HEK293 (cell line): ENCODE data around the gene PWWP2B.
A peak's percentile ranks its signal among the peaks of the same experiment; 100 is the strongest.

Experiments used
- CTCF ChIA-PET: fragments of 350-600 bp; formaldehyde crosslinking; extraction: SDS; loops from one replicate; lab custom pipeline; 2021; ENCODE audit warnings: antibody characterized with exemption; lab: Yijun Ruan, JAX
- POLR2A ChIA-PET: fragments of 300-600 bp; formaldehyde crosslinking; extraction: SDS; loops from one replicate; lab custom pipeline; 2020; ENCODE audit warnings: antibody characterized with exemption, inconsistent platforms; lab: Yijun Ruan, JAX
- H3K27ac ChIP-seq: fragments of 200-500 bp; sonication (Bioruptor generic); 2 replicates; pipeline ENCODE4 v1.5.1; 2014; ENCODE audit warnings: low read depth, low read length, control low read depth, inconsistent platforms; ENCODE audit errors: extremely low read depth
- H3K36me3 ChIP-seq, 2 experiments: fragments of 200-500 bp in 1 of 2; sonication (Bioruptor generic) in 1 of 2; 1 replicate in 1 of 2; 2 replicates in 1 of 2; pipeline ENCODE4 v1.5.1; 2014 to 2017; ENCODE audit warnings: inconsistent platforms in 2 of 2, low read length in 2 of 2; ENCODE audit not compliant: control insufficient read depth in 2 of 2, insufficient read depth in 1 of 2
- H3K4me1 ChIP-seq: fragments of 200-500 bp; sonication (Bioruptor generic); 2 replicates; pipeline ENCODE4 v1.5.1; 2014; ENCODE audit warnings: mild to moderate bottlenecking, low read length, inconsistent platforms; ENCODE audit not compliant: control insufficient read depth, insufficient read depth
- H3K4me3 ChIP-seq: 2 replicates; pipeline ENCODE4 v1.5.1; 2011; ENCODE audit warnings: low read depth, mild to moderate bottlenecking, control low read depth, low read length, moderate library complexity
- H3K9me3 ChIP-seq: fragments of 200-500 bp; sonication (Bioruptor generic); 2 replicates; pipeline ENCODE4 v1.5.1; 2014; ENCODE audit warnings: low read depth, low read length, inconsistent platforms; ENCODE audit not compliant: control insufficient read depth, insufficient read depth
- EGR2 ChIP-seq: fragments of 450-650 bp; formaldehyde crosslinking; IDR thresholded peaks from 2 replicates; pipeline ENCODE4 v1.5.1; 2016; ENCODE audit warnings: low read depth, missing biosample characterization, missing genetic modification characterization
- GFI1B ChIP-seq: fragments of 450-650 bp; formaldehyde crosslinking; IDR thresholded peaks from 2 replicates; pipeline ENCODE4 v1.5.1; 2016; ENCODE audit warnings: missing biosample characterization, missing genetic modification characterization
- GLIS2 ChIP-seq: fragments of 450-650 bp; formaldehyde crosslinking; IDR thresholded peaks from 2 replicates; pipeline ENCODE4 v1.5.1; 2016; ENCODE audit warnings: missing biosample characterization, missing genetic modification characterization
- KLF17 ChIP-seq: fragments of 450-650 bp; formaldehyde crosslinking; IDR thresholded peaks from 2 replicates; pipeline ENCODE4 v1.5.1; 2016; ENCODE audit warnings: missing biosample characterization, missing genetic modification characterization
- KLF9 ChIP-seq: fragments of 450-650 bp; formaldehyde crosslinking; IDR thresholded peaks from 2 replicates; pipeline ENCODE4 v1.5.1; 2016; ENCODE audit warnings: missing biosample characterization, missing genetic modification characterization, low read depth
- OSR2 ChIP-seq: fragments of 450-650 bp; formaldehyde crosslinking; IDR thresholded peaks from 2 replicates; pipeline ENCODE4 v1.5.1; 2016; ENCODE audit warnings: missing biosample characterization, missing genetic modification characterization
- SP2 ChIP-seq: fragments of 450-650 bp; formaldehyde crosslinking; IDR thresholded peaks from 2 replicates; pipeline ENCODE4 v1.5.1; 2016; ENCODE audit warnings: missing biosample characterization, missing genetic modification characterization
- TSHZ1 ChIP-seq: fragments of 450-650 bp; formaldehyde crosslinking; IDR thresholded peaks from 2 replicates; pipeline ENCODE4 v1.5.1; 2016; ENCODE audit warnings: missing biosample characterization, missing genetic modification characterization, borderline replicate concordance
- ZBTB20 ChIP-seq: fragments of 450-650 bp; formaldehyde crosslinking; IDR thresholded peaks from 2 replicates; pipeline ENCODE4 v1.5.1; 2016; ENCODE audit warnings: missing biosample characterization, missing genetic modification characterization
- ZBTB26 ChIP-seq: fragments of 450-650 bp; formaldehyde crosslinking; optimal IDR thresholded peaks from 2 replicates; pipeline ENCODE3; 2016; ENCODE audit warnings: missing biosample characterization, mild to moderate bottlenecking, missing genetic modification characterization
- ZBTB48 ChIP-seq: fragments of 450-650 bp; formaldehyde crosslinking; IDR thresholded peaks from 2 replicates; pipeline ENCODE4 v1.5.1; 2016; ENCODE audit warnings: missing biosample characterization, missing genetic modification characterization
- ZBTB8A ChIP-seq: fragments of 450-650 bp; formaldehyde crosslinking; IDR thresholded peaks from 2 replicates; pipeline ENCODE4 v1.5.1; 2016; ENCODE audit warnings: missing biosample characterization, missing genetic modification characterization
- ZEB2 ChIP-seq: fragments of 450-650 bp; formaldehyde crosslinking; IDR thresholded peaks from 2 replicates; pipeline ENCODE4 v1.5.1; 2016; ENCODE audit warnings: missing biosample characterization, missing genetic modification characterization
- ZFHX2 ChIP-seq: fragments of 450-650 bp; formaldehyde crosslinking; conservative IDR thresholded peaks from 2 replicates; pipeline ENCODE4 v1.5.1; 2016; ENCODE audit warnings: missing biosample characterization, missing genetic modification characterization
- ZFP3 ChIP-seq: fragments of 450-650 bp; formaldehyde crosslinking; IDR thresholded peaks from 2 replicates; pipeline ENCODE4 v1.5.1; 2016; ENCODE audit warnings: low read depth, missing biosample characterization, missing genetic modification characterization
- ZIC2 ChIP-seq: fragments of 450-650 bp; formaldehyde crosslinking; IDR thresholded peaks from 2 replicates; pipeline ENCODE4 v1.5.1; 2016; ENCODE audit warnings: missing biosample characterization, missing genetic modification characterization
- ZNF133 ChIP-seq: fragments of 450-650 bp; formaldehyde crosslinking; IDR thresholded peaks from 2 replicates; pipeline ENCODE4 v1.5.1; 2016; ENCODE audit warnings: missing biosample characterization, missing genetic modification characterization
- ZNF175 ChIP-seq: fragments of 450-650 bp; formaldehyde crosslinking; IDR thresholded peaks from 2 replicates; pipeline ENCODE4 v1.5.1; 2016; ENCODE audit warnings: missing biosample characterization, missing genetic modification characterization
- ZNF221 ChIP-seq: fragments of 450-650 bp; formaldehyde crosslinking; IDR thresholded peaks from 2 replicates; pipeline ENCODE4 v1.5.1; 2017; ENCODE audit warnings: missing biosample characterization, missing genetic modification characterization, borderline replicate concordance
- ZNF280C ChIP-seq: fragments of 450-650 bp; formaldehyde crosslinking; IDR thresholded peaks from 2 replicates; pipeline ENCODE4 v1.5.1; 2016; ENCODE audit warnings: missing biosample characterization, missing genetic modification characterization
- ZNF391 ChIP-seq: fragments of 450-650 bp; formaldehyde crosslinking; IDR thresholded peaks from 2 replicates; pipeline ENCODE4 v1.5.1; 2016; ENCODE audit warnings: low read depth, missing biosample characterization, missing genetic modification characterization, borderline replicate concordance
- ZNF629 ChIP-seq: fragments of 450-650 bp; formaldehyde crosslinking; IDR thresholded peaks from 2 replicates; pipeline ENCODE4 v1.5.1; 2017; ENCODE audit warnings: missing biosample characterization, missing genetic modification characterization
- ZNF658 ChIP-seq: fragments of 450-650 bp; formaldehyde crosslinking; IDR thresholded peaks from 2 replicates; pipeline ENCODE4; 2016; ENCODE audit warnings: missing biosample characterization, missing genetic modification characterization
- ZNF660 ChIP-seq: fragments of 450-650 bp; IDR thresholded peaks from 2 replicates; pipeline ENCODE4 v1.5.1; 2018; ENCODE audit warnings: missing biosample characterization, mild to moderate bottlenecking, missing genetic modification characterization
- ZNF692 ChIP-seq: fragments of 450-650 bp; formaldehyde crosslinking; IDR thresholded peaks from 2 replicates; pipeline ENCODE4 v1.5.1; 2016; ENCODE audit warnings: missing biosample characterization, missing genetic modification characterization
- ZNF768 ChIP-seq: fragments of 450-650 bp; formaldehyde crosslinking; IDR thresholded peaks from 2 replicates; pipeline ENCODE4 v1.5.1; 2018; ENCODE audit warnings: missing biosample characterization, mild to moderate bottlenecking, missing genetic modification characterization
- ZXDB ChIP-seq: fragments of 450-650 bp; formaldehyde crosslinking; IDR thresholded peaks from 2 replicates; pipeline ENCODE4 v1.5.1; 2016; ENCODE audit warnings: missing biosample characterization, missing genetic modification characterization

PWWP2B gene

GRCh38 chr10:132452651-132453469, 55.9 kb downstream of the PWWP2B start (continued):
- TF ChIP-seq ZNF768 (tag by site-specific recombination) (no peak), KLF17 (tag by site-specific recombination) (0 out of 2 replicates have a peak, but pooled peaks have one; percentile 30), ZNF280C (no peak), ZNF221 (tag by site-specific recombination) (no peak), ZNF133 (tag by site-specific recombination) (no peak), ZNF391 (tag by site-specific recombination) (no peak), ZBTB48 (tag by site-specific recombination) (0 out of 2 replicates have a peak, but pooled peaks have one; percentile 53), KLF9 (peak; percentile 82), ZNF660 (tag by site-specific recombination) (no peak; the same call in none of the 2 replicates), ZNF629 (tag by site-specific recombination) (0 out of 2 replicates have a peak, but pooled peaks have one; percentile 20), ZBTB20 (tag by site-specific recombination) (peak; percentile 77), ZFHX2 (tag by site-specific recombination) (no peak), ZBTB26 (tag by site-specific recombination) (peak; percentile 69), ZEB2 (tag by site-specific recombination) (peak; percentile 38; the same call in 1 of the 2 replicates), ZIC2 (tag by site-specific recombination) (peak; percentile 56; the same call in 1 of the 2 replicates), GFI1B (tag by site-specific recombination) (no peak), ZXDB (tag by site-specific recombination) (peak; percentile 95), ZBTB8A (tag by site-specific recombination) (0 out of 2 replicates have a peak, but pooled peaks have one; percentile 44), SP2 (tag by site-specific recombination) (peak; percentile 66), OSR2 (tag by site-specific recombination) (no peak)

- Histone ChIP-seq H3K27ac (no peak overlapping the region), H3K9me3 (no peaks in the 10 kb centered on the region), H3K36me3 (no peaks in the 10 kb centered on the region), H3K4me1 (no peaks in the 10 kb centered on the region; the same call in 1 of the 2 replicates), H3K4me3 (no peak overlapping the region)
- no peak for TF ChIP-seq ZNF175
- TF ChIP-seq ZNF658 (tag by site-specific recombination) = no peak
- 0 out of 2 replicates have a peak, but pooled peaks have one; percentile 4 for TF ChIP-seq GLIS2 (tag by site-specific recombination)
- no peak for TF ChIP-seq TSHZ1 (tag by site-specific recombination)
- TF ChIP-seq EGR2 (tag by site-specific recombination) = no peak
- TF ChIP-seq ZNF692 = peak; percentile 7; the same call in 1 of the 2 replicates
- no peak for TF ChIP-seq ZBTB8A (tag by site-specific recombination)
- TF ChIP-seq ZFP3 (tag by site-specific recombination) = no peak
- POLR2A ChIA-PET = no interaction called here
- CTCF ChIA-PET = interaction anchor here (0.6 to 1.9 kb wide), 13 partner anchors 22 to 452 kb away, joined by 3 to 7 read pairs (median 4); no protein-coding TSS in a partner anchor
These were observed 56.5 kb downstream of the PWWP2B start for GRCh38 chr10:132453470-132453861.
